ENCODE measurements around the gene IQGAP3. TPM values are rescaled to one million over a fixed set of nuclear protein-coding genes. Genes with fewer than 3 reads are reported as not detected.

IQGAP3 gene
- total and polyA plus RNA-seq, 4 donors, result under 0.01 to 8.5 (median 0.43) TPM

- Histone ChIP-seq H3K27me3 (ENCODE audit: control insufficient read depth in 4 of 4, insufficient read depth in 4 of 4, low read length in 3 of 4) (no peaks in the 10 kb centered on the region), H3K9me3 (ENCODE audit: control insufficient read depth in 4 of 4, low read length in 3 of 4) (no peaks in the 10 kb centered on the region), H3K4me1 (ENCODE audit: control insufficient read depth in 4 of 4, insufficient read depth in 4 of 4, low read length in 3 of 4) (no peaks in the 10 kb centered on the region), H3K9ac (ENCODE audit: low read depth in 1 of 2, low read length in 2 of 2) (no peak overlapping the region), H3K27ac (ENCODE audit: low read depth in 1 of 2, low read length in 2 of 2) (no peak overlapping the region), H3K4me3 (ENCODE audit: low read depth in 1 of 3, low read length in 3 of 3) (no peak overlapping the region), H3K36me3 (ENCODE audit: control insufficient read depth in 4 of 4, insufficient read depth in 3 of 4, low read depth in 1 of 4, low read length in 3 of 4) (no peaks in the 10 kb centered on the region)
- peak in 1 of 2 donors; percentile 62 for TF ChIP-seq RXRA (IDR thresholded peaks at IDR 0.05)
- TF ChIP-seq ZBTB33 (IDR thresholded peaks at IDR 0.05), result no peak
- WGBS, result 75% methylated on average over 6 of the region's 6 CpGs
- DNase-seq (ENCODE audit: low spot score), result no peak
Measured at GRCh38 chr1:156551869-156552268, 20.5 kb downstream of the IQGAP3 start.

- H3K4me3 ChIP-seq (ENCODE audit: low read depth in 1 of 3, low read length in 3 of 3), result no peak overlapping the region
- TF ChIP-seq HNF4G (IDR thresholded peaks at IDR 0.05) (no peak), CTCF (IDR thresholded peaks at IDR 0.05; ENCODE audit: low read depth, low read length, missing input control) (no peak), REST (IDR thresholded peaks at IDR 0.05) (no peak), SP1 (IDR thresholded peaks at IDR 0.05) (no peak), YY1 (IDR thresholded peaks at IDR 0.05) (no peak), RXRA (IDR thresholded peaks at IDR 0.05) (no peak), EGR1 (IDR thresholded peaks at IDR 0.05; ENCODE audit: low read depth in 2 of 2) (no peak), GABPA (IDR thresholded peaks at IDR 0.05 in 1 of 2, conservative IDR thresholded peaks at IDR 0.05 in 1 of 2) (no peak), ATF3 (IDR thresholded peaks at IDR 0.05) (no peak), RAD21 (IDR thresholded peaks at IDR 0.05) (no peak)
- H3K27me3 ChIP-seq (ENCODE audit: control insufficient read depth in 4 of 4, insufficient read depth in 4 of 4, low read length in 3 of 4), result no peaks in the 10 kb centered on the region
- no peak for DNase-seq (ENCODE audit: low spot score)
- no peak overlapping the region for H3K9ac ChIP-seq (ENCODE audit: low read depth in 1 of 2, low read length in 2 of 2)
- no peaks in the 10 kb centered on the region for H3K9me3 ChIP-seq (ENCODE audit: control insufficient read depth in 4 of 4, low read length in 3 of 4)
- H3K36me3 ChIP-seq (ENCODE audit: control insufficient read depth in 4 of 4, insufficient read depth in 3 of 4, low read depth in 1 of 4, low read length in 3 of 4), result no peaks in the 10 kb centered on the region
- 86% methylated on average over 3 of the region's 3 CpGs for WGBS
- no peak overlapping the region for H3K27ac ChIP-seq (ENCODE audit: low read depth in 1 of 2, low read length in 2 of 2)
- no peaks in the 10 kb centered on the region for H3K4me1 ChIP-seq (ENCODE audit: control insufficient read depth in 4 of 4, insufficient read depth in 4 of 4, low read length in 3 of 4)
Measured at GRCh38 chr1:156551066-156551643, 21.2 kb downstream of the IQGAP3 start.

All from liver (tissue), 9 donors.